Stimulated activated CD4-positive, alpha-beta T cell treated with anti-CD3 and anti-CD28 coated beads, Interleukin-15, amount 100 ng/mL, for 1 hour (primary cell): ENCODE data around the gene CAMTA1.

ENCODE experiments used
- DNase-seq, 2 donors: peaks; one replicate each; pipeline ENCODE4 v3.0.0-alpha.2; 2020; ENCODE audit warnings: low read depth in 1 of 2, low spot score in 1 of 2

Gene CAMTA1

DNA sequence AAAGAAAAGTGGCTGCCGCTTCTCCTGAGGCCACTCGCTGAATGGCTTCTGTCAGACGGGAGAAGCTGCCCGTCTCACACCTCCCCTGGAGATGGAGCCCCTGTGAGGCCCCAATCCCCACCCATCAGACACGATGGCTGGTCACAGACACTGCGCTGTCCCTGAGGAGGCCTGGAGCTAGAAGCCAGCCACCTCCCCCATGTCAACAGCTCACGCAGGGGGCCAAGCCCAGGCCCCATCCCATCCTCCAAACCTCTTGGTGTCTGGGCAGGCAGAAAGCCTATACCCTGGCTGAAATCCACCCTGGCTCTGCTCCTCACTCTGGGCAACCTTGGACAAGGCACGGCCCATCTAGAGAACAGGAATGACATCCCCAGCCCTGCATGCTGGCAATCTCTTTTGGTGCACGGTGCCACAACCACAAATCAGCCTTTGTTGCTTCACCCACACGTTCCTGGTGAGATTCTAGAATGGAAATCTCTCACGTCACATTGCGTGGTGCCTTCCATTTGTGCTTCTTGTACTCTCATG is 711.9 kb downstream of the CAMTA1 start:
- DNase-seq: no peak

DNA sequence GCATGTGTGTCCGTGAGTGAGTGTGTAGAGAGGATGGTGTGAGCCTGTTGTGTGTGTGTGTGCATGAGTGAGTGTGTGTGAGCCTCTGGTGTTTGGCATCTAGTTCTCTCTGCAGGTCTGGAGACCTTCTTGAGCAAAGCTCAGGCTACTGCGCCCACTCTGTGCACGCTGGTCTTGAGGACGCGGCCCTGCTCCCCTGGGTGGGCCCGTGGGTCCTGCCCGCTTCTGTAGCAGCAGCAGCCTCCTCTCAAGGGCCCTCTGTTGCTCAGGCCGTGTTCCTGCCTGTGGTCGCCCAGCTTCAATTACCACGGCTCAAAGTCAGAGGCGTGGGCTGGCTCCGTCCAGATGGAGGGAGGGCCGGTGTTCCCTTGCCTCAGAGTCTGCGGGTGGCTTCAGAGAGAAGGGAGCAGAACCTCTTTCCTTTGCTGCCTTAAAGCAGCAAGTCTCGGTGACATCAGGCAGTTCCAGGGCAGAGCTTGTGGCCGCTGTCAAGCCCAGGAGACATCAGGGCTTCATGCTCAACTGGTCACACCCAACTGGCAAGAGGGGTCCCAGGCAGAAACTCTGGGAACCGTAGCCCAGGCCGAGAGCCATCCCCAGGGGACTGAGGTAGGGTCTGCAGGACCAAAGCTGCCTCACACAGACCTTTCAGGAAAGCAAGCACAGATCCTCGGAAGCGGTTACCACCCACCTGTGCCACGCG is 715.3 kb downstream of the CAMTA1 start:
- DNase-seq: no peak

DNA sequence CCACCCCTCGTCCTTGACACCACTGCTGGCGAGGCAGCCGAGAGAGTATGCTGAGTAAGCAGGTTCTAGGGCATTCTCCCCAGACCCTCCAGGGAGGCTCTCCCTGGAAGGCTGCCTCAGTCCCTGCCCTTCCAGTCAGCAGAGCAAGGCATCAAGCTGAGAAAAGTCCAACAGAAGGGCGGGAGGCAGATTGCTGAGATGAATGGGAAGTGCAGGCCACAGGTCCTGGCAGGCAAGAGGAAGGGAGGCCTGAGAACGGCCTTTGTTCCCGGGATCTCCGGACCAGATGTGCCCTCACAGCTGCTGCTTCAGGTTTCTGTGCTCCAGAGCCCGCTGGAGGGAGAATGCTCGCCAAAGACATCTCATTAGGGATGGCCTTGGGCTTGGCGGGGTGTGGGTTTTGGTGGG is 715.8 kb downstream of the CAMTA1 start:
- no peak for DNase-seq

DNA sequence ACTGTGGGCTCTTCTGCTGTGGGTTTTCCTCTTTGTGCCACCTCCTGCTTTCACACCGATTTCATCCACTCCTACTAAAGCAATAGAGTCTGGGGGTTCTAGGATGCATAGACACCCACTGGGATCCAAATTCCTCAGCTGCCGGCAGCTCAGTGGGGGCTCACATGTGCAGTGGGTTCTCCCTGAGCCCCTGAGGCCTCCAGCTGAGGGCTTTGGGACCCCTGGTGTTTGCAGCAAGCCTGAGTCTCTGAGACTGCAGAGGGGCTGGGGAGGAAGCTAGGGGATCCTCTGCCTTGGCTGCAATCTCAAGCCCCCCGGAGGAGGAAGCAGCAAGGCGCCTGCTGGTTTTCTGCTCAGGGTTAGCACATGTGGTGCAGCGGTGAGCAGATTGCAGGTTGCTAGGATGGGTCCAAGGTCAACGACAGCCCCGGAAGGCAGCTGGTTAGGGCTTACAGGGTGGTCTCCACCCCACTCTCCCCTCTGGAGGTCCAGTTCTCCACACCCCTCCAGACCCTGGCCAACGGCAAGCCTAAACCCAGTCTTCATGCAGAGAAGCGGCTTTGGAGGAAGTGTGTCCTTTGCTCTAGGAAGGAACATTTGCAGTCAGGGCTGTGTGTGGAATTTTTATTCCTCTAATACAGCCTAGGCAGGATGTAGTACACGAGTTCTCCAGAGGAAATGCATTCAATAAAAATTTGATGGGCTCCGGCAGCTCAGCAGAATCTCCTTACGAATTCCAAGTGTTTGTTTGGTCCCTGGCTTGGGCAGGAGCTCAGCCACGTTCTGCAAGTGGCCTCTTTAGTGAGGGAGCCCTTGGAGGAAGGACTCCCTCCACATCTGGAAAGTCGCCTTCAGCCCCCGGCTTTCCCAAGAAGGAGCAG is 716.7 kb downstream of the CAMTA1 start:
- DNase-seq: no peak

DNA sequence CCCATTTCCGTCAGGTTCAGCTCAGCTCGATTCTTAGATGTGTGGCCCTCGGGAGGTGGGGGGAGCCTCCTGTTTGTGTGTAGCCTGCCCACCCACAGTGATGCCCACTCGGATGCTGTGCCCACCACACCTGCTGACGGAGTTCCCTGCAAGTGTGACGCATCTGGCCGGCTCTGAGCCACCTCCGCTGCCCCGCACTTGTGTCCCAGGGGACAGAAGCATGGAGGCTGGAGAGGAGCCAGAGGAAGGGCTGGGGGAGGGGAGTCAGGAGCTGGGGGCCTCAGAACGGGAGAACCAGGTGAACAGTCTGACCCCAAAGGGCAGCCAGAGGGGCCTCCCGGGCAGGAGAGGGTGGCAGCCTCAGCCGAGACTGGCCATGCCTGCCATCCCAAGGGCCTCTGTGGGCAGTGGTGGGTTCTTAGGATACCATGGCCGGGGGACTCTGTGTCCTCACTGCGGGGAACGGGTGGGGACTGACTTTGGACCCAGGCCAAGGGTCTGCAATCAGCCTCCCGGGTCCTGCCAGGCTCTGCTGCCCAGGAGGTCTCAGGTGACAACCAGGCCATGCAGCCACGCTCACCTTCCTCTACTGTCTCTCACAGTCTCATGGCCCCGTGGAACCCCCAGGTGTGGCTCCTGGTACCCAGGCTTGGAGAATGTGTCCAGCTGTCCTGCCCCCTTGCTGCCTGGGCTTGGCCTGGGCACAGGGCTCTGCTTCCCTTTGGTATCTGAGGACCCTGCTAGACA is 718.6 kb downstream of the CAMTA1 start:
- DNase-seq: no peak

DNA sequence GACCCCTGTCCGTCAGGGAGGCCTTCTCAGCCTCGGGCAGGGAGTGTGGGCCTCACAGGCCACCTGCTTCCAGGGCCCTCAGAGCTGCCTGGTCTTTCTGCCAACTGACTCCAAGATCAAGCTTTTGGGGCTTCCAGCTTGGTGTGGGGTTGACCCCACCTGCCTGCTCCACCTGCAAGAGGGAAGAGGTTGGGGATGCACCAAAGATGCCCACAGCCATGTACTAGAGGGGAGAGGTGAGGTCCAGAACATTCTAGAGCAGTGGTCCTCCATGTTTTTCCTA is 719.1 kb downstream of the CAMTA1 start:
- DNase-seq: no peak

DNA sequence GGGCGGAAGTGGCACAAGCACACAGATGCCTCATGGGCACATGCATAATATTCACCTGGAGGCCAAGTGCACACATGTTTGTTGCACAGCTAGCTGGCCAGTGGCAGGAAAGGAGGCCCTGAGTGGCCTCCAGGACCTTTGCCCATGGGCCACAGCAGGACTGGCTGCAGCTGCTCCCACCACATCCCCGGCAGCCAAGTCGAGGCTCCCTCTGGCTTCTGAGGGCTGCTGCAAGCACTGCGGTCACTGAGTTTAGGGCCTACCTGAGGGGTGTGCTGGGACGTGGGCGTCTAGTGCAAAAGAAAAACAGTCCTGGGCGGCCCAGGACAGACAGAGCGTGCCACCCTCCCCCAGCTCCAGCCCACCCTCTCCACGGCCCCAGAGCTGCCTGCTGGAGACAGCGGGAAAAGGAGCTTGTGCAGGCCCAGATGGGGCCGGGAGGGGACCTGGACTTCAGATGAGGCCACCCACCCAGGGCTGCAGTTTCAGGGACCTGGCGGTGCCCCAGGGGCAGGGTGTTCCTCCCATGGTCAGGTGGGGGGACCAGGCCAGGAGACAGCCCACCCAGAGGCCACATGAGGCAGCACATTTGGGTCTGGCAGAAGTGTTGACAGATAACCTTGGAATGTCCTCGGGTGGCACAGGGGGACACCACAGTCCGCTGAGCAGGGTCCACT is 720.0 kb downstream of the CAMTA1 start:
- no peak for DNase-seq

DNA sequence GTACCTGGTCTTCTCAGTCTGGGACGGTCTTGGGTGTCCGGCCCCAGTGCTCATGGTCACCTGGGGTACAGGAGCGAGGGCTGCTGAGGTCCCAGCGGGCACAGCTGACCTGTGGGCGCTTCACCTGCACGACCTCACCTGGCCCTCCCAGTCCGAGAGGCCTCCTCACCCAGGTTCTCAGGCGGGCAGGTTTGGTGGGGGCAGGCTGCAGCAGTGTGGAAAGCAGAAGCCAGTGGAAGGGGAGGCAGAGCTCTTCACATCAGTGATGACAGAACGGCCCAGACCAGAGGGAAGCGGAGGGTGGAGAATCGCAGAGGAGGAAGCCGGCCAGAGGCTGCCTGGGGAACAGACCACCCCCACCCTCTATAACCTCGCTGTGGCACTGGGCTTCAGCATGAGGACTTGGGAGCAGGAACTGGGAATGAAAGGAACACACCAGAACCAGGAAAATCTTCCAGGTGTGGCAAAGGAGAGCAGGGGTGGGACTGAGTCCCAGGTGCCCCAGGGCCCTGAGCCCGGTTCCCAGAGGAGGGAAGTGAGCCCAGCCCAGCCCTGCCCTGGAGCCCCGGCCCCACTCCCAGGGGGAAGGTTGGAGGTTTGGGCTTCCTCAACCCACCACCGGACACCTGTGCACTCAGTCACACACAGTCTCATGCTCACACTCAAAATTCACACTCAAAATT is 720.7 kb downstream of the CAMTA1 start:
- no peak for DNase-seq

DNA sequence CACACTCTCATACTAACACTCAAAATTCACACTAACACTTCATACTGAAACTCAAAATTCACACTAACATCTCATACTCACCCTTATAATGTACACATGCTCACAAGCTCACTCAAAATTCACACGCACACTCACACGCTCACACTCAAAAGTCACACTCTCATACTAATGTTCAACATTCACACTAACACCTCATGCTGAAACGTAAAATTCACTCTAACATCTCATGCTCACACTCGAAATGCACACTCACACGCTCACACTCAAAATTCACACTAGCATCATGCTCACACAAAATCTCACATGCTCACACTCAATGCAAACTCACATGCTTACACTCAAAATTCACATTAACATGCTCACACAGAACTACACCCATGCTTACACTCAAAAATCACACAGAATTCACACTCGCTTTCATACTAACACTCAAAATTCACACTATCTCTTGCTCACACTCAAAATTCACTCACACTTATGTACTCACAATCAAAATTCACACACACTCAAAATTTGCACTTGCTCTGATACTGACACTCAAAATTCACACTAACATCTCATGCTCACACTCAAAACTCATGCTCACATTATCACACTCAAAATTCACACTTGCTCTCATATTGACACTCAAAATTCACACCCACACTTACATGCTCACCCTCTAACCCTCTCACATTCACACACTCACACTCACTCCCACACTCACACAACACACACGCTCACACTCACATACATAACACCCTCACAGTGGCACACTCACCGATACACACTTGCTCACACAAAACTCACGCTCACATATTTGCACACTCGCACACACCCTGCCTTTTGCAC is 721.4 kb downstream of the CAMTA1 start:
- no peak for DNase-seq

DNA sequence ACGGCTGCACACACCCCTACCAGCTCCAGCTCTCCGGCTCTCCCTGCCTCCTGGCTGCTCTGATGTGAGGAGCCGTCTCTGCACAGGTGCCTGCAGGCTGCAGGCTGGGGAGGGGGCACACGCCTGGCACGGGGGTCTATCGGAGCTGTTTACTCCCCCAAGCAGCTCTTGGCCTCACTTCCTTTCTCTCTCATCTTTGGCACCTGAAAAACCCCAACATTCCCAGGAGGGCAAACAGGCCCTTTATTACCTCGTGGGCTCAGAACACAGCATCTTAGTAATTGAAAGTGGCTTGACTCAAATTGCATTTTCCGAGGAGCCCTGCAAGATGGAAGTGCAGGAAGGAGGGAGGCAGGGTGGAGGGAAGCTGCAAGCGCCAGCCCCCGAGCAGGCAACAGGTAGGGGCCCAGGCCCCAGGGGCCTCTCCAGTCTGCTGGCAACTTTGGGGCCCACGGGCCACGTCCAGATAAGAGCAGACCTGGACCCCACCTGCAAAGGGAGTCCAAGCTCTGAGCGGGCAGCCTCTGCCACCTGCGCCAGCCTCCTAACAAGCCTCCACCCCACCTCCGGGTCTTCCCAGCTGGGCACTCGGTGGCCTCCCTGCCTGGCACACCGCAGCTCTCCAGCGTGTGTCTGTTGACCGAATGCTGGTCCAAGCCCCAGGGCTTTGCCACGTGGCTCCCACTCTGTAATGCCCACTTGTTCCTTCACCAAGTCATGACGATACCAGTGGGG is 722.2 kb downstream of the CAMTA1 start:
- no peak for DNase-seq

DNA sequence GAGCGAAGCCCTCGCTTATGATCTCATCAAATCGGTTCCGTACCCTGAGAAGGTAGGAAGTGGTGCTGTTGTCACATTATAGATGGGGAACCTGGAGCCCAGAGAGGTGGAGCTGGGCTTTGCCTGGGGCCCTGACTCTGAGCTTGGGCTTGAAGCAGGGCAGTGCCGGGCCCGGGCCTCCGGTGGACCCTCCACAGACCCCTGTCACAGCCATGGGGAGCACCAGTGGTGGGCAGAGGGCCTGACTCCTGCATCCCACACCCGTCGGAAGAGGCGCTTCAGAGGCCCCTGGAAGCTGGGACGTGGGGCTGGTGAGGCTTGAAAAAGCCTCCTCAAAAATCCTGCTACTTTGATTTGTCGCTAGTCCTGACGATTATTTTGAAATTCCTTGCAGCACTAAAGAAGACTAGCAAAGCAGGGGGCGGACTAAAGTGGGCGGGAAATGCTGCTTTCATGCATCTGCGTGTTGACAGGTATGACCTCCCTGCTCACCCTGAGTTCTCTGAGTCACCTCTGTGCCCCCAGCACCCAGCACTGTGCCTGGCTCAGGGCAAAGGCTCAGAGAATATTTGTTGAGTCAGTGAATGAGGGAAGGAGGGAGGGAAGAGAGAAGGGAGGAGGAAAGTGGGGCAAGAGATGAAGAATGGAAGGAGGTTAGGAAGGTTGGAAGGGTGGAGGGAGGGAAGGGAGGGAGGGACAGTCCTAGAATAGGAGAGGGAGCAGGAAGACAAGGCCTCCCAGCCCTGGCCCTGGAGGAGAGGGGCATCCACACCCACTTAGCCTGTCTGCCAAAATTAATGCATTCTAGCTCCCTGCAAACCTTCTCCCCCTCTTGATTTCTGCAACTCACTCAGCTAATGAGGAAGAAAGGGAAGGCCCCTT is 723.0 kb downstream of the CAMTA1 start:
- no peak for DNase-seq

DNA sequence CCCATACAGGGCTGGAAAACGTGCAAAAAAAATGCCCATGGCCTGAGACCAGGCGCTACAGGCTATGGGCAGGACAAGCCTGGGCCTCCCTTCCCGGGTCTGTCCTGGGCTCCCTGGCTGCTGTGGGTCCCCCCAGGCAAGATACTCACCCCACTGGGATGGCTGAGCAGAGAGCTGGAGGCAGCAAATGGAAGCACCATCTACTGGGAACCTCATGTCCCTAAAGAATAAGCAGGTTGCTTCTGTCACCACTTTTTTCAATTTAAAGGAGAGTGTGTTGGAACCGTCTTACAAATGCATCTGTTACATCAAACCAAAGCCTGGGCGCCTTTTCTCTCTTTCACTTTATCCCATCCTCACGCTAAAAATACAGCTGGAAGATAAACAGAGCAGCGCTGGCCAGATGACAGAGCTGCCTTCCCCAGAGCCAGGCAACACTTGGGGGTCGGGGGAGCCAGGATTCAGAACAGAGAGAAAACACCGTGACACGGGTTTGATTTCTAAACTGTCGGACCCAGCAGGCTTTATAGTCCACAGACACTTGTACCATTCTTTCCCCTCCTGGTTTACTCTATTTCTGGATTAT is 723.8 kb downstream of the CAMTA1 start:
- no peak for DNase-seq

DNA sequence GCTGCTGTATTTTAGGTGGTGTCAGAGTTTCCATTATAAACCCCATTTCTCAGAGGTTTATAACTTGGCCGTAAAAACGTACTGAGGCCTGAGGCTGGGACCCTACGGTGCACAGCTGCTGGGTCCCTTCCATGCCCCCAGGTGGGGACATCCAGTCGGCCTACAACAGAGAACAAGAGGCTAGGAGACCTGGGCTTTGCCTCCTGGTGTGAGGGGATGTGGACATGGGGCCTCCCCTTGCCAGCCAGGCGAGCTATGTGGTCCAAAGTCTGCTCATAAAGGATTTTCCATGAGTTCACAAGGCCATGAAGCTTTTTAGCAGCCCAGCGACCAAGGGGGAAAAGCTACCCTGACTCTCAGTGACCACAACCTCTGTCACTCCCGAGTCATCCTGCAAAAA is 724.3 kb downstream of the CAMTA1 start:
- no peak for DNase-seq

DNA sequence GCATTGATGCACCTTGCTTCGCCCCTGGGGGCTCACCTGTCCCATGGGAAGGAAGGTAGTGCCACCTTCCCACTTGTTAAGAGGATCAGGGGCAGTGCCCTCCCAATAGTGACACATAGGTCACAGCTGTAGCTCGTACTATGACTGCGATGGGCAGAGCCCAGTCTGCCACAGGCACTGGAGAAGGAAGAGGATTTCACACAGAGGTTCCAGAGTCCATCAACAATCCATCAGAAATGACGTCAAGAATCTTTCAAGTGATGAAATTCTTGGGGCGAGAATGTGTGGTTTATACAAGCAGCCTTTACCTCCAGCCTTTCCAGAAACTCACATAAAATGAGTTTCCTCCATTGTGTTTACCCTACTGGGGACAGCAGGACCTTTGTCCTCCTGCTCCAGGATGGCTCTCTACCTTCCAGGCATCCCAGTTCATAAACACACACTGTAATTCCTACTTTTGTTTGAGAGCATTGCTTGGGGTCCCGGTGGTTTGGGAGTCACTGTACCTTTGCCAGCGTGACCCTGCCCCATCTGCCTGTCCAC is 725.2 kb downstream of the CAMTA1 start:
- DNase-seq: no peak

DNA sequence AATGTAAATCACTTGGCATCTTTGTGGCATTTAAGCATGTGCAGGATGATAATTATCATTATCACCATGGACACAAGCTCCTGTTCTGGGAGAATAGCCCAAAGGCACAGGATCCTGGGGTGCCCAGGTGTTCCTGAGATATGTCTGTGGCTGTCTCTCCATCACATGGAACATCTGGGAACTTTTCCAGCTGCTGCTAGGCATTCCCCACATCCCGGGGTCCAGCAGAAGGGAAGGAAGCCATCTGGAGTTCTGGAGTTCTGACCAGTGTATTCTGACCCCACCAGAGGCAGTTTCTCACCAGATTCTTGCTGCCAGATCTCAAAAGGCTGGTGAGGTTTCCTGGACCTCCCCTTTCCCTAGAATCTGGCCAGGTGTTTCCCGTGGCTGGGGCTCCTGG is 726.1 kb downstream of the CAMTA1 start:
- DNase-seq: no peak

DNA sequence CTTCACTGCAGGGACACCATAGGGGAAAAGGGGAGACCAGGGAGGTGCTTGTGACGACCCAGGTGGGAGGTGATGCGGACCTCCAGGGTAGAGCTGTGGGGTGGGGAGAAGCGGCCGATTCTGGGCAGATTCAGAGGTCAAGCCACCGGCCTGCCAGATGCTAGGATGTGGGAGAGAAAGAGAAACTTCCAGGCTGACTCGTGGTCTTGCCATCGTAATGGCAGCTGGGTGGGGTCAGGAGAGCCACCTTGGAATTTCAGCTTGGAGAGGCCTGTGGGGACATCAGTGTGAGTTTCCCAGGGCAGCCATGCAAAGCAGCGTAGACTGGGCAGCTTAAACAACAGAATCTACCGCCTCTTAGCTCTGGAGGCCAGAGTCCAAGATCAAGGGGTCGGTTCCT is 727.8 kb downstream of the CAMTA1 start:
- no peak for DNase-seq

DNA sequence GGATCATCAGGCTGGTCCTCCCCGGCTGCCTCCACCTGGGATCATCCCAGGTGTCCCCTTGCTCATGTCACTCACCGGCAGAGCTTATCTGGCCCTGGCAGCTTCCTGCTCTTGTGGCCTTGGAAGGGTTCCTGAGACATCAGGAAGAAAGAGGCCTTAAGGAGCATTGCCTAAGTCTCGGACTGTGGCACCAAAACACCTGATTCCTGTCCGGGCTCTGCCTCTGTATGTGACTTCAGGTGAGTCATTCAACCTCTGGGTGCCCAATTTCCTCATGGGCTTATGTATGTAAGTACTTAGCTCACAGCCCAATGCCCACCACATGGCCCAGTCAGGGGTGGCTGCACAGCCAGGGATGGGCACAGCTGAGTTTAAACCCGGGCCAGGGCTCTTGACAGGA is 729.9 kb downstream of the CAMTA1 start:
- no peak for DNase-seq

DNA sequence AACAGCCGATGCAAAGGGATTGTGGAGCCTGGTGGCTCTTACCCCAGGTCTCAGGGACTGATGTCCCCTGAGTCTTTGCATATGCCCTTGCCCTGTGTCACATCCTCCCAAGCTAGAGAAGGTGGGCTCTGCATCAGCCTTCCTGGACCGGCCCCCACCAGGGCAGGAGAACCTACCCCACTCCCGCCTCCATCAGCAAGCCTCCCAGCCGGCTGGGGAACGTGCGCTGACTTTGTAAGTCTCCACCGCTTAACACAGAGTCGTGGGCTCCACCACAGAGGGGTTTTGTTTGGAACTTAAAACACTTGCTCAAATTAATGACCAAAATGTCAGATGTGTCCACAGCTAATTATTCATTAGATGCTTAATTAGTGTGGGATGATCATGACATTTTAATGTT is 730.6 kb downstream of the CAMTA1 start:
- DNase-seq: no peak
